Loucy (cell line): Measurements from ENCODE around the gene AMPD3.

Experiments
- EZH2phosphoT487 ChIP-seq: fragments of 200-600 bp; IDR thresholded peaks from 2 replicates; pipeline ENCODE4 v1.6.1; 2018; ENCODE audit warnings: antibody characterized with exemption, mild to moderate bottlenecking, moderate library complexity, borderline replicate concordance
- TF ChIP-seq, protein P1 (sequence below): fragments of 200-600 bp; sonication (generic); conservative IDR thresholded peaks from 2 replicates; pipeline ENCODE4 v1.5.1; 2014; ENCODE audit warnings: mild to moderate bottlenecking, antibody characterized with exemption, low read length

- TF ChIP-seq, protein P1, sequence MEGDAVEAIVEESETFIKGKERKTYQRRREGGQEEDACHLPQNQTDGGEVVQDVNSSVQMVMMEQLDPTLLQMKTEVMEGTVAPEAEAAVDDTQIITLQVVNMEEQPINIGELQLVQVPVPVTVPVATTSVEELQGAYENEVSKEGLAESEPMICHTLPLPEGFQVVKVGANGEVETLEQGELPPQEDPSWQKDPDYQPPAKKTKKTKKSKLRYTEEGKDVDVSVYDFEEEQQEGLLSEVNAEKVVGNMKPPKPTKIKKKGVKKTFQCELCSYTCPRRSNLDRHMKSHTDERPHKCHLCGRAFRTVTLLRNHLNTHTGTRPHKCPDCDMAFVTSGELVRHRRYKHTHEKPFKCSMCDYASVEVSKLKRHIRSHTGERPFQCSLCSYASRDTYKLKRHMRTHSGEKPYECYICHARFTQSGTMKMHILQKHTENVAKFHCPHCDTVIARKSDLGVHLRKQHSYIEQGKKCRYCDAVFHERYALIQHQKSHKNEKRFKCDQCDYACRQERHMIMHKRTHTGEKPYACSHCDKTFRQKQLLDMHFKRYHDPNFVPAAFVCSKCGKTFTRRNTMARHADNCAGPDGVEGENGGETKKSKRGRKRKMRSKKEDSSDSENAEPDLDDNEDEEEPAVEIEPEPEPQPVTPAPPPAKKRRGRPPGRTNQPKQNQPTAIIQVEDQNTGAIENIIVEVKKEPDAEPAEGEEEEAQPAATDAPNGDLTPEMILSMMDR = no peak
- no peak for TF ChIP-seq EZH2phosphoT487
Observed at GRCh38 chr11:10407749-10408685, 47.0 kb upstream of the AMPD3 start.
